ENCODE data around the gene MAGI2.

MAGI2 gene

DNA sequence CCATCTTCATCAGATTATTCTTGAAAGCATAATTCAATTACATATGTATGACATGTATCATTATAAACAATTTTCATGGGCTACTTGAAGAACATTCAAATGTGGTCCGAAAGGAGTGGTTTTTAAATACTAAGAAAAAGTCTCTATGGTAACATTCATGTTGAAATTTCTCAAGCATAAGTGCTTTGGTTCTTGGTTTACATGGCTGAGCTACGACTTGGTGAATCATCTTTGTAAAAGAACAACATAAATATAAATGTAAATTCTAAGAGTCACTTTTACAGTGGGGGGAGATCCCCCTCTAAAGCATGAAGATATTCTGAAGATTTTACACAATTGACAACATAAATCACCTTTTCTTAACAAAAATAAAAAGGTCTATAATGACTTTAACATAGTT, 118.6 kb downstream of the MAGI2 start:
- FAIRE-seq (no peak), DNase-seq (ENCODE audit: insufficient read length, low spot score) (no peak)
- TF ChIP-seq POU2F2 (IDR thresholded peaks at IDR 0.05; ENCODE audit: low read depth, low read length) (no peak), POLR2AphosphoS5 (IDR thresholded peaks at IDR 0.05; ENCODE audit: low read depth, low read length) (no peak), PAX5 (IDR thresholded peaks at IDR 0.05; ENCODE audit: insufficient read depth, low read length, severe bottlenecking) (no peak), POLR2A (IDR thresholded peaks at IDR 0.05; ENCODE audit: low read depth, low read length) (no peak), TAF1 (IDR thresholded peaks at IDR 0.05; ENCODE audit: low read depth, low read length) (no peak), SPI1 (IDR thresholded peaks at IDR 0.05; ENCODE audit: low read depth, low read length) (no peak)

DNA sequence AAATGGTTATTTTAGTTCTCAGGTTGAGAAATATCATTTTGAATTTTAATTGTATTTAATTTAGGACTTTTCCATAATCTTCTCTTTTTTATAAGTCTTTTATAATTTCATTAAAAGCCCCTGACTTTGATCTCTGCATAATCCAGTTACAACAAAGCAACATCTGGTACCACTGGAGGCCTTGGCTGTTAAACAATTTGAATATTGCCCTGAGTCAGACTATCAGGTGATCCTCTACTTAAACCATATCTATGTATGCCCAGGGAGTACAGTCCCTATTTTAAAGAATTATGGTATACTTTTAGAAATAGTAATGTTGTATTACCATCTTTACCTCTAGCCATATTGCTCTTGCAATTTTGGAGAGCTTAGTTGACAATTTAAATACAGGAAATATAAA, 119.1 kb downstream of the MAGI2 start:
- no peak for FAIRE-seq
- no peak for DNase-seq (ENCODE audit: insufficient read length, low spot score)
- TF ChIP-seq PAX5 (IDR thresholded peaks at IDR 0.05; ENCODE audit: insufficient read depth, low read length, severe bottlenecking) (no peak), SPI1 (IDR thresholded peaks at IDR 0.05; ENCODE audit: low read depth, low read length) (no peak), POU2F2 (IDR thresholded peaks at IDR 0.05; ENCODE audit: low read depth, low read length) (no peak), TAF1 (IDR thresholded peaks at IDR 0.05; ENCODE audit: low read depth, low read length) (no peak), POLR2AphosphoS5 (IDR thresholded peaks at IDR 0.05; ENCODE audit: low read depth, low read length) (no peak), POLR2A (IDR thresholded peaks at IDR 0.05; ENCODE audit: low read depth, low read length) (no peak)

DNA sequence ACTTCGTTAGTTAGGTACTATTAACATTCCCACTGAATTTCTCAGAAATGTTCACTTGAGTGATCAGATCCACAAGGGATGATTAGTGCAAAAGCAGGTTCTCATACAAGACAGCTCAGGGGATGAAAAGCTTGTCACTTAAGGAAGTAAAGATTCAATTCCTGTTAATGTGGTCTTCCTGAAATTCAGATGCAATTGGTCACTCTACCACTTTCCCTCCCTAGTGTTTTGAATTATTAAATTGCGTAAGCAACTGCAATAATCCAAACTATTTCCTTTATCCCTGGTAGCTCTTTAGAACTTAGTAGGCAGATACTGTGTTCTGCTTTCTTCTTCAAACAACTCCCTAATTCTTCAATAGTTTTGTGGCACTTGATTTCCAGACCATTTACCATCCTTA, 121.4 kb downstream of the MAGI2 start:
- no peak for DNase-seq (ENCODE audit: insufficient read length, low spot score)
- TF ChIP-seq POU2F2 (IDR thresholded peaks at IDR 0.05; ENCODE audit: low read depth, low read length) (no peak), PAX5 (IDR thresholded peaks at IDR 0.05; ENCODE audit: insufficient read depth, low read length, severe bottlenecking) (no peak), SPI1 (IDR thresholded peaks at IDR 0.05; ENCODE audit: low read depth, low read length) (no peak), POLR2AphosphoS5 (IDR thresholded peaks at IDR 0.05; ENCODE audit: low read depth, low read length) (no peak)
- no peak for FAIRE-seq

DNA sequence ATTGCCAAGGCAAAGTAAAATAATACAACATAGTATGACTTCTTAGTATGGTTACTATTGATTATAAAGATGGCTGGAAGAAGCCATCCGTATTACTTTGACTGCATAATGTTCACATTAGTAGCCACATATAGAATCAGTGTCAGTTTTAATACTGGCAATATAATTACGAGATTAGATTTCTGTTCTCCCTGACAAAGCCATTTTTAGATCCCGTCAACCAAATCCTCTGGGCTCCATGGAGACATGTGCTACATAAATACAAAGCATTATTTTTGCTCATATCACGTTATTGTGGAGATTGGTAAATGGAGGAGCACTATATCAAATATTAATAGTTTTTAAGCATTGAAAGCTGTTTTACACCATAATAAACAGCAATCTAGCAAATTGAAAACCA, 124.0 kb downstream of the MAGI2 start:
- FAIRE-seq (no peak), DNase-seq (ENCODE audit: insufficient read length, low spot score) (no peak)
- TF ChIP-seq POLR2AphosphoS5 (IDR thresholded peaks at IDR 0.05; ENCODE audit: low read depth, low read length) (no peak), POLR2A (IDR thresholded peaks at IDR 0.05; ENCODE audit: low read depth, low read length) (no peak), POU2F2 (IDR thresholded peaks at IDR 0.05; ENCODE audit: low read depth, low read length) (no peak), PAX5 (IDR thresholded peaks at IDR 0.05; ENCODE audit: insufficient read depth, low read length, severe bottlenecking) (no peak), SPI1 (IDR thresholded peaks at IDR 0.05; ENCODE audit: low read depth, low read length) (no peak), TAF1 (IDR thresholded peaks at IDR 0.05; ENCODE audit: low read depth, low read length) (no peak)

DNA sequence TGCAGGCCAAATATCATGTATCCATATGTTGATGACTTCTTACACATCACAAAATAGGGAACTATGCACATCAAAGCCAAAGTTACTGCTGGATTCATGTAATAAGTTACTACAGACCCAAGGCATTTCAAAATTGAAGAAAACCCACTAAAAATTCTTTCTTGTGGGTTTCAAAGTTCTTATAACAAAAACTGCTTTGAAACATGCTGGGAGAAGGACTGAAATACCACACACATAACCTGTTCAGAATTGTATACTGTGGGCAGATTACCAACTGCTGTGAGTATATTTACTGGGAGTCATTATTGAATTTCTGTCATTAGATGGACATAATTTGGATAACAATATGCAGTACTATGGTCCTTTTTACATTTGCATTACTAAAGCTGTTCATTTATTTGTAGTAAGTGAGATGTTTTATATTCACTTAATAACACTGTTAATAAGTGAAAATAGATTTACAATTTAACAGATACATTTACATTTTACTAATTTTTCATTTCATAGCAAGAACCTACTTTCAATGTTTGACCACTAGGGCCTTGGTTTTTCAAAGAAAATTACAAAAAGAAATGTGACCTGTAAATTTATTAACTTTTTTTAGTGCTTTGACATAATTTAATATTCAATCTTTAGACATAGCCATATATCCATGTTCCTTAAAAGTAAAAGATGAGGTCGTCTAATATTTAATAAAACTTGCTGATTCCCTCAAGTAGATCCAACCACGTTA, 132.6 kb downstream of the MAGI2 start:
- TF ChIP-seq PAX5 (IDR thresholded peaks at IDR 0.05; ENCODE audit: insufficient read depth, low read length, severe bottlenecking) (no peak), POLR2AphosphoS5 (IDR thresholded peaks at IDR 0.05; ENCODE audit: low read depth, low read length) (no peak), TAF1 (IDR thresholded peaks at IDR 0.05; ENCODE audit: low read depth, low read length) (no peak), POU2F2 (IDR thresholded peaks at IDR 0.05; ENCODE audit: low read depth, low read length) (no peak), POLR2A (IDR thresholded peaks at IDR 0.05; ENCODE audit: low read depth, low read length) (no peak), SPI1 (IDR thresholded peaks at IDR 0.05; ENCODE audit: low read depth, low read length) (no peak)
- DNase-seq (ENCODE audit: insufficient read length, low spot score) = no peak
- no peak for FAIRE-seq

DNA sequence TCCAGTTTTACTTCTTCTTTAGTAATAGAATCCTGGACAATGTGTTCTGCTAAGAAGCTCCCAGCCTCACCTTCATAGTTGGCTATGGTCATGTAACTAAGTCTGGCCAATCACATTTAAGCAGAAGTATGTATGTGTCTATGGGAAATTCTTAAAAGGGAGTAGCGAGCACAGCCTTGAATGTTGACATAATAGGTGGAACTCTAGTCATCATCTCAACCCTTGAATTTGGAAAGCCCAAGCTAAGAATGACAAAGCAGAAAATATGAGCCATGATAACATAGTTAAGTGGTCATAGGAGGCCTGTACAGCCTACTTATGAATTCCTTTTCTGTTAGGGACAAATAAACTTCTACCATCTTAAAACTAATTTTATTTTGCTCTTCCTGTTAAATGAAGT, 134.1 kb downstream of the MAGI2 start:
- TF ChIP-seq POLR2AphosphoS5 (IDR thresholded peaks at IDR 0.05; ENCODE audit: low read depth, low read length) = no peak
- TF ChIP-seq POU2F2 (IDR thresholded peaks at IDR 0.05; ENCODE audit: low read depth, low read length) = no peak
- TF ChIP-seq SPI1 (IDR thresholded peaks at IDR 0.05; ENCODE audit: low read depth, low read length) = no peak
- TF ChIP-seq TAF1 (IDR thresholded peaks at IDR 0.05; ENCODE audit: low read depth, low read length) = no peak
- no peak for TF ChIP-seq POLR2A (IDR thresholded peaks at IDR 0.05; ENCODE audit: low read depth, low read length)
- no peak for TF ChIP-seq PAX5 (IDR thresholded peaks at IDR 0.05; ENCODE audit: insufficient read depth, low read length, severe bottlenecking)
- no peak for DNase-seq (ENCODE audit: insufficient read length, low spot score)
- no peak for FAIRE-seq

DNA sequence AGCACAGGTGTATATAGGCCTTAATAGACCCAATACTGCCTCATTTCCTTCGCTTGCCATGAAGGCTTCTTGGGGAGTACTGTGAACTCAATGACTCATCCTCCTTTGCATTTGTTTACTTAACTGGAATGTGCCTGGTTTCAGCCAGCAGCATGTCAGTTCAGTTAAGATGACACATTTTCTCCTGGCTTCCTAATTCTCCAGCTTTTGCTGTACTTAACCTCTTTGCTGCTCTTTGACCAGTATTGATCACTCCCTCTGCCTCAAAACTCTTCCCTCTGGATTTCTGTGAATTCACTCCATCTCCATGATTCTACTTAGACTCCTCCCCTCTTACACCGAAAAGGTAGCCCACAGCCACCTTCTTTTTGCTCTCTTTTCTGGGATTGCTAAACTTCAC, 135.7 kb downstream of the MAGI2 start:
- FAIRE-seq = no peak
- DNase-seq (ENCODE audit: insufficient read length, low spot score) = no peak
- no peak for TF ChIP-seq SPI1 (IDR thresholded peaks at IDR 0.05; ENCODE audit: low read depth, low read length)
- no peak for TF ChIP-seq PAX5 (IDR thresholded peaks at IDR 0.05; ENCODE audit: insufficient read depth, low read length, severe bottlenecking)
- no peak for TF ChIP-seq TAF1 (IDR thresholded peaks at IDR 0.05; ENCODE audit: low read depth, low read length)
- no peak for TF ChIP-seq POLR2A (IDR thresholded peaks at IDR 0.05; ENCODE audit: low read depth, low read length)
- TF ChIP-seq POU2F2 (IDR thresholded peaks at IDR 0.05; ENCODE audit: low read depth, low read length) = no peak
- no peak for TF ChIP-seq POLR2AphosphoS5 (IDR thresholded peaks at IDR 0.05; ENCODE audit: low read depth, low read length)

DNA sequence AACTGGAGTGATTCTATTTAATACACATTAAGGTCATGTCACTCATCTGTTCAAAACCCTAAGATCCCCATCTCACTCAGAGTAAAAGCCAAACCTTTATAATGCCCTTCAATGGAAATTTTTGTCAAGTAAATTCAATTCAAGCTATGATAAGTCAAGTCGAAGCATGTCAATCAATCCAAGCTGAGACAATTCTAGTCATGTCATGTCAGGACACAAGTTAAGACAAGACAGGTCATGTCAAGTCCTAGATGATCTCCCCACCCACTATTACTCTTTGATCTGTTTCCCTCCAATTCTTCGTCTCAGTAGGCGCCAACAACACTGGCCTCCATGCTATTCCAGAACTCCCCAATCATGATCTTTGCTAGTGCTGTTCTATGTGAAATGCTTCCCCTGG, 141.4 kb downstream of the MAGI2 start:
- DNase-seq (ENCODE audit: insufficient read length, low spot score) (no peak), FAIRE-seq (no peak)
- TF ChIP-seq POLR2AphosphoS5 (IDR thresholded peaks at IDR 0.05; ENCODE audit: low read depth, low read length) (no peak), SPI1 (IDR thresholded peaks at IDR 0.05; ENCODE audit: low read depth, low read length) (no peak), TAF1 (IDR thresholded peaks at IDR 0.05; ENCODE audit: low read depth, low read length) (no peak), PAX5 (IDR thresholded peaks at IDR 0.05; ENCODE audit: insufficient read depth, low read length, severe bottlenecking) (no peak), POLR2A (IDR thresholded peaks at IDR 0.05; ENCODE audit: low read depth, low read length) (no peak), POU2F2 (IDR thresholded peaks at IDR 0.05; ENCODE audit: low read depth, low read length) (no peak)

DNA sequence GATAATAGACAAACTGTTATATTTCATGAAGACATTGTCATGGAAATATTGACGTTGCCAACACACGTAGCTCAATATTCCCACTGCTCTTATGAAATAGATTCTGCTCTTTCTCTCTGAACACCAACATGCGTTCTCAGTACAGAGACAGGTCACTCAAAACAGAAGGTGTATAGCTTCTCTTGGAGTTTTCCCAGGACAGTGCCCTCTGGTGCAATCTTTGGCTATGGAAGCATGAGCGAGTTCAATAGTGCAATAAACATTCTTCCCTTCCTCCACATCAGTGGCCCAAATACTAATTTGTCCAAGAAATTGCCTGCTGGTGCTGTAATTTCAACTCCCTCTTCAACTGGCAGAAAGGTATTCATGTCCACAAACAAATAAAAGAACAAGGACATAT, 145.3 kb downstream of the MAGI2 start:
- DNase-seq (ENCODE audit: insufficient read length, low spot score) (no peak), FAIRE-seq (no peak)
- TF ChIP-seq POLR2A (IDR thresholded peaks at IDR 0.05; ENCODE audit: low read depth, low read length) = no peak

DNA sequence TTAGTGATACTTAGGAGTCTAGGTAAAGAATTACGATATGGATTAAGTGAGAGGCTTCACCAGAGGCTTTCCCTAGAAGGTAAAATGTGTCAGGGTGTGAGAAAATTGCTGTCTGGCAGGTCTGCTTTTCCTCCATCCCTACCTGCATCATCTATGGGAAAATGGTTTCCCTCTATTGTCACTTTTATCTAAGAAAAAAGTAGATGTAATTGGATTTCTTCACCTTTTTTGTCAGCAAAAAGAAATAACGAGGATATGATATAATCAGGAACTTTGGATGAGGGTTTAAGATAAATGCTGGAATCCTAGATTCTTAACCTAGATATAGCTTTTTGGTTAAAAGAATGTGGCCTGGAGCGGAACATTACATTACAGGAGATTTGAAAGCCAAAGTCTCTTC, 146.1 kb downstream of the MAGI2 start:
- FAIRE-seq (no peak), DNase-seq (ENCODE audit: insufficient read length, low spot score) (no peak)
- TF ChIP-seq POU2F2 (IDR thresholded peaks at IDR 0.05; ENCODE audit: low read depth, low read length) = no peak
- no peak for TF ChIP-seq POLR2AphosphoS5 (IDR thresholded peaks at IDR 0.05; ENCODE audit: low read depth, low read length)
- TF ChIP-seq TAF1 (IDR thresholded peaks at IDR 0.05; ENCODE audit: low read depth, low read length) = no peak
- TF ChIP-seq PAX5 (IDR thresholded peaks at IDR 0.05; ENCODE audit: insufficient read depth, low read length, severe bottlenecking) = no peak
- no peak for TF ChIP-seq SPI1 (IDR thresholded peaks at IDR 0.05; ENCODE audit: low read depth, low read length)
- no peak for TF ChIP-seq POLR2A (IDR thresholded peaks at IDR 0.05; ENCODE audit: low read depth, low read length)

All from GM12891 (cell line).